ENCODE measurements around the gene HIGD1A. TPM values are rescaled to one million over a fixed set of nuclear protein-coding genes. Genes with fewer than 3 reads are reported as not detected.

HIGD1A gene
- total RNA-seq, 3 donors from 2014 or later: 174 to 468 (median 368) TPM

DNA sequence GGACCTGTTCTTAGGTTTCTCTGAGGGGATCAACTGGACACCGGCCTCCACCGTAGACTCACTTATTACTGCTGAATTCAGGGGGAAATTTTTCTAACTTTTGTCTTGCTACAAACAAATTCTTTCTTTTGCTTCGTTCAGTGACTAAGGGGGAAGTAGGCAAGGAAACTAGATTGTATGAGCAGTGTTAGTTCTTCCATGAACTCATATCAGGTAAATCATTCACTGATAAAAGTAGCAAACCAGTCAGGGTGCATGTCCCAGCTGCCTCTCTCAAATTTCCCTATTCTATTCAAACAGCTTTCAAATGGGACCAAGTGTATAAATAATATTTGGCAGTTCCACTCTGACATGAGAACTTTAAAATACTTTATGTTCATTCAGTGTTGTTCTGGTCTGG lies 23.9 kb downstream of the HIGD1A start:
- Histone ChIP-seq H3K4me1 (ENCODE audit: low read depth) (peaks cover 9% of the 10 kb centered on the region), H3K4me3 (no peak overlapping the region), H3K36me3 (ENCODE audit: low read depth) (no peaks in the 10 kb centered on the region), H3K9me3 (no peaks in the 10 kb centered on the region)
- no peak for DNase-seq
- ATAC-seq: peak; percentile 58
- intact Hi-C loops (cut with DNase I, micrococcal nuclease): loop anchor here (5.0 to 10.0 kb wide), 2 partner anchors 54 to 57 kb away; no protein-coding TSS in a partner anchor
- TF ChIP-seq, protein P1, sequence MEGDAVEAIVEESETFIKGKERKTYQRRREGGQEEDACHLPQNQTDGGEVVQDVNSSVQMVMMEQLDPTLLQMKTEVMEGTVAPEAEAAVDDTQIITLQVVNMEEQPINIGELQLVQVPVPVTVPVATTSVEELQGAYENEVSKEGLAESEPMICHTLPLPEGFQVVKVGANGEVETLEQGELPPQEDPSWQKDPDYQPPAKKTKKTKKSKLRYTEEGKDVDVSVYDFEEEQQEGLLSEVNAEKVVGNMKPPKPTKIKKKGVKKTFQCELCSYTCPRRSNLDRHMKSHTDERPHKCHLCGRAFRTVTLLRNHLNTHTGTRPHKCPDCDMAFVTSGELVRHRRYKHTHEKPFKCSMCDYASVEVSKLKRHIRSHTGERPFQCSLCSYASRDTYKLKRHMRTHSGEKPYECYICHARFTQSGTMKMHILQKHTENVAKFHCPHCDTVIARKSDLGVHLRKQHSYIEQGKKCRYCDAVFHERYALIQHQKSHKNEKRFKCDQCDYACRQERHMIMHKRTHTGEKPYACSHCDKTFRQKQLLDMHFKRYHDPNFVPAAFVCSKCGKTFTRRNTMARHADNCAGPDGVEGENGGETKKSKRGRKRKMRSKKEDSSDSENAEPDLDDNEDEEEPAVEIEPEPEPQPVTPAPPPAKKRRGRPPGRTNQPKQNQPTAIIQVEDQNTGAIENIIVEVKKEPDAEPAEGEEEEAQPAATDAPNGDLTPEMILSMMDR (IDR thresholded peaks at IDR 0.05): no peak

DNA sequence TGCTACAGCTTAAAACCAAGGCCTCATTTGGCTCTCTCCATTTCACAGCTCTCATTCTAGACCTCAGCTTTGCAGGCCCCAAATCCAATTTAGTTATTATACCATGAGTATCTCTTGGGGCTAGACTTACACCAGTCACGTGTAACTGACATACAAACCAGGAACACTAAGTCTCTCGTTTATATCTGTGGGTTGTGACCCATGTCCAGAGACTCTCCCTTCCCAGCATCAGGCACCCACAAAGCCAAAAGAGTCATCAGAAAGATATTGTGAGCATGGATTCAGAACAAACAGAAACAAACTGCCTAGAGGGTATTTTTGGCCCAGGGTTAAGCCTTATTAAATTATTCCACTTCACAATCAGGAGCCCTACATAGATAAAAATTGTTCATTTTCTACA lies 25.6 kb downstream of the HIGD1A start:
- ATAC-seq: peak; percentile 10
- H3K4me3 ChIP-seq: no peak overlapping the region
- H3K9me3 ChIP-seq: no peaks in the 10 kb centered on the region
- TF ChIP-seq, protein P1 (IDR thresholded peaks at IDR 0.05): no peak
- H3K4me1 ChIP-seq (ENCODE audit: low read depth): peaks cover 9% of the 10 kb centered on the region
- intact Hi-C loops (cut with DNase I, micrococcal nuclease): no loop called here
- H3K36me3 ChIP-seq (ENCODE audit: low read depth): no peaks in the 10 kb centered on the region
- no peak for DNase-seq

DNA sequence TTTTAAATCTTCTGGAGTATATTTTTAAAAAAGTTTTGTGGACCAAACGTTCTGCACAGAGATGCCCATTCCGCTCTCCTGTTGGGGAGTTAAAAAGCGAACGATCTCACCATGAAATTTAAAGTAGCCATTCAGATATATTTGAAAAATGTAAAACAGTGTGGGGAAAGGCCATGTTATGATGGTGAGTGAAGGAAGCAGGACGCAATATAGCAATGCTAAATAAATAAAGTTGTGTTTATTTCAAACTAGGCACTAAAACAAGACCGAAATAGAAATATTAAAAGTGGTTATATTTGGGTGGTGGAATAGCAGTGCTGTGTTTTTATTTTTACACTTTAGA lies 30.9 kb downstream of the HIGD1A start:
- Histone ChIP-seq H3K36me3 (ENCODE audit: low read depth) (no peaks in the 10 kb centered on the region), H3K4me1 (ENCODE audit: low read depth) (peaks cover 9% of the 10 kb centered on the region), H3K9me3 (no peaks in the 10 kb centered on the region), H3K4me3 (no peak overlapping the region)
- DNase-seq (no peak), ATAC-seq (no peak)
- intact Hi-C loops (cut with DNase I, micrococcal nuclease): no loop called here
- TF ChIP-seq, protein P1 (IDR thresholded peaks at IDR 0.05): no peak

DNA sequence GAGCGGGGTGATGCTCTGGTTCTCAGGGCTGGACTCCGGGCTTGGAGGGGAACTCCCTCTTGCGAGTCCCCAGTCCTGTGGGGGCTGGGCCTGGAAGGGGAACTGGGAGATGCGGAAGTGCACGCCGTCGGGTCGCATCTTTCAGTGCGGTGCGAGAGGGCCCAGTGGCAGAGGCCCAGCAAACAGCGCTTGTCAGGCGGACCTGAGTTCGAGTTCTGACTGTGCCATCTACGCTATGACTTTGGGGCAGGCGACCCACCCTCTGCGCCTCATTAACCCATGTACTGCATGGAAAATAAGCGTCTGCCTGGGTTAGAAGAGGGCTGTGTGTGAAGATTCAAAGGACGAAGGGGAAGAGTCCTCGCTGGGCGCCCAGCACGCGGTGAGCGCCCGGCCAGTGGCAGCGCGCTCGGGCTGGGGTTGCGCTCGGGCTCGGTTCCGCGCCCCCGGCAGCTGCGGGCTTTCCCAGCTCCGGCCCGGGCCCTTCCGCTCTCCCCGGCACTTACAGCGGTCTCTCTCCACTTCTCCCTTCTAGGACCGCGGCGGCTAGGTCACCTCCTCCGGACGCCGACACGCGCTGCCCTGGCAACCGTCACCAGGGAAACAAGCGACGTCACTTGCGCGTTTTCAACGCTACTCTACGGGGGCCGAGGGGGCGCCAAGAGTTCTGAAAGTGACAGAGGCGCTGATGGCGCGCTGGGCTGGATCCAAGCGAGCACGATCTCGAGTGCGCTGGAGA lies 31.5 kb downstream of the HIGD1A start, which contains the start of gene CCDC13:
Gene CCDC13, minus strand, starts transcription at position 584 of the 739 bp plus-strand sequence. CDS start 14,908 bp downstream, outside the sequence.
- DNase-seq (peak; percentile 90 to 96 (median 92)), ATAC-seq (peak; percentile 89)
- TF ChIP-seq, protein P1 (IDR thresholded peaks at IDR 0.05): no peak
- peaks cover 9% of the 10 kb centered on the region for H3K4me1 ChIP-seq (ENCODE audit: low read depth)
- intact Hi-C loops (cut with DNase I, micrococcal nuclease): no loop called here
- no peaks in the 10 kb centered on the region for H3K36me3 ChIP-seq (ENCODE audit: low read depth)
- no peaks in the 10 kb centered on the region for H3K9me3 ChIP-seq
- H3K4me3 ChIP-seq: no peak within 1 kb of the TSS

DNA sequence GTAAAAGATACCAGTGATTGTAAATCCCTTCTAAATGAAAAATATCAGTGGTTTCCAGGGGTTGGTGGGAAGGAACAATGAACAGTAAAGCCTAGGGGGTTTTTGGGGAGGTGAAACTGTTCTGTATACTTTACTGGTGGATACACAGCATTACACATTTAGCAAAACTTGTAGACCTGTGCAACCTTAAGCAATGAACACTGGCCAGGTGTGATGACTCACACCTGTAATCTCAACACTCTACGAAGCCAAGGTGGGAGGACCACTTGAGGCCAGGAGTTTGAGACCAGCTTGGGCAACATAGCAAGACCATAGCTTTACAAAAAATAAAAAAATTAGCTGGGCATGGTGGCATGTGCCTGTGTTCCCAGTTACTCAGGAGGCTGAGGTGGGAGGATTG lies 33.0 kb downstream of the HIGD1A start:
- DNase-seq: no peak
- intact Hi-C loops (cut with DNase I, micrococcal nuclease): no loop called here
- no peak for ATAC-seq
- H3K4me1 ChIP-seq (ENCODE audit: low read depth): peaks cover 9% of the 10 kb centered on the region
- no peak overlapping the region for H3K4me3 ChIP-seq
- no peaks in the 10 kb centered on the region for H3K9me3 ChIP-seq
- no peaks in the 10 kb centered on the region for H3K36me3 ChIP-seq (ENCODE audit: low read depth)
- TF ChIP-seq, protein P1 (IDR thresholded peaks at IDR 0.05): no peak
